Neural progenitor cell (in vitro differentiated cells): ENCODE results near the gene LZTS3. TPM values are rescaled to one million over a fixed set of nuclear protein-coding genes. Genes with fewer than 3 reads are reported as not detected.
A peak's percentile ranks its signal among the peaks of the same experiment; 100 is the strongest.

Experiments
- DNase-seq: peaks from one replicate; pipeline ENCODE4 v3.0.0-alpha.2; 2016; ENCODE audit warnings: low spot score
- H2AFZ ChIP-seq: fragments of 200-600 bp; sonication (generic); replicated peaks from 2 replicates; pipeline ENCODE4 v1.6.1; 2016; ENCODE audit warnings: antibody characterized with exemption
- H3F3A ChIP-seq: fragments of 200-600 bp; sonication (generic); 2 replicates; pipeline ENCODE4 v1.6.1; 2016; ENCODE audit warnings: antibody characterized with exemption, low read depth
- H3K27ac ChIP-seq: fragments of 200-600 bp; sonication (generic); 2 replicates; pipeline ENCODE4 v1.5.1; 2016; ENCODE audit warnings: mild to moderate bottlenecking
- H3K27me3 ChIP-seq: fragments of 200-600 bp; sonication (generic); 2 replicates; pipeline ENCODE4 v1.6.1; 2016; ENCODE audit warnings: mild to moderate bottlenecking, moderate library complexity
- H3K36me3 ChIP-seq: fragments of 200-600 bp; sonication (generic); 2 replicates; pipeline ENCODE4 v1.5.1; 2016
- H3K4me1 ChIP-seq: fragments of 200-600 bp; sonication (generic); 2 replicates; pipeline ENCODE4 v1.6.1; 2016; ENCODE audit warnings: mixed run types
- H3K4me2 ChIP-seq: fragments of 200-600 bp; sonication (generic); 2 replicates; pipeline ENCODE4 v1.6.1; 2016
- H3K4me3 ChIP-seq: fragments of 200-600 bp; sonication (generic); 2 replicates; pipeline ENCODE4 v1.5.1; 2016
- H3K79me2 ChIP-seq: fragments of 200-600 bp; sonication (generic); 2 replicates; pipeline ENCODE4 v1.6.1; 2016; ENCODE audit warnings: low read depth
- H3K9ac ChIP-seq: fragments of 200-600 bp; sonication (generic); 2 replicates; pipeline ENCODE4 v1.6.1; 2016
- H3K9me3 ChIP-seq: fragments of 200-600 bp; sonication (generic); 2 replicates; pipeline ENCODE4 v1.5.1; 2016; ENCODE audit warnings: low read depth
- H4K20me1 ChIP-seq: fragments of 200-600 bp; sonication (generic); 2 replicates; pipeline ENCODE4 v1.6.1; 2016; ENCODE audit warnings: low read depth
- H3K27ac Mint-ChIP-seq: 3 replicates; pipeline ENCODE4 v1.8.0; 2021; ENCODE audit warnings: mixed read lengths
- H3K27me3 Mint-ChIP-seq: 2 replicates; pipeline ENCODE4 v1.8.0; 2022; ENCODE audit warnings: low read depth, mild to moderate bottlenecking, inconsistent platforms, moderate library complexity, mixed read lengths; ENCODE audit not compliant: insufficient read depth
- H3K36me3 Mint-ChIP-seq: 3 replicates; pipeline ENCODE4 v1.8.0; 2021; ENCODE audit warnings: mixed read lengths
- H3K4me1 Mint-ChIP-seq: 3 replicates; pipeline ENCODE4 v1.8.0; 2021; ENCODE audit warnings: mixed read lengths
- H3K4me3 Mint-ChIP-seq: 3 replicates; pipeline ENCODE4 v1.8.0; 2021; ENCODE audit warnings: mild to moderate bottlenecking, moderate library complexity, mixed read lengths
- H3K9me3 Mint-ChIP-seq: 3 replicates; pipeline ENCODE4 v1.8.0; 2020; ENCODE audit warnings: mixed read lengths
- CTCF ChIP-seq: fragments of 200-600 bp; sonication (generic); IDR thresholded peaks from 2 replicates; pipeline ENCODE4 v1.5.1; 2017; ENCODE audit warnings: antibody characterized with exemption, mild to moderate bottlenecking
- EZH2 ChIP-seq: fragments of 200-600 bp; sonication (generic); IDR thresholded peaks from 2 replicates; pipeline ENCODE4 v1.6.1; 2017; ENCODE audit warnings: antibody characterized with exemption, mild to moderate bottlenecking, moderate library complexity
- EZH2phosphoT487 ChIP-seq: fragments of 200-600 bp; sonication (generic); IDR thresholded peaks from 2 replicates; pipeline ENCODE4 v1.6.1; 2017; ENCODE audit warnings: antibody characterized with exemption
- total RNA-seq: library from RNA; depleted of rRNA; stranded (reverse); fragments of >200 nt; gene quantifications from 2 replicates; pipeline ENCODE4 v1.2.3, GENCODE V29; 2015; ENCODE audit warnings: low replicate concordance

LZTS3 gene
- total RNA-seq, 1 donor from 2014 or later, result 3.7 TPM

- H3K9ac ChIP-seq, result no peak overlapping the region
- peaks cover 16% of the 10 kb centered on the region for H4K20me1 ChIP-seq
- Mint-ChIP-seq H3K27me3 (peaks cover 21% of the 10 kb centered on the region), H3K36me3 (no peaks in the 10 kb centered on the region), H3K4me3 (peak overlapping the region; percentile 88), H3K9me3 (no peaks in the 10 kb centered on the region), H3K4me1 (peaks cover 22% of the 10 kb centered on the region), H3K27ac (peak overlapping the region; percentile 44)
- no peak overlapping the region for H3K27ac ChIP-seq
- H3K79me2 ChIP-seq, result peaks cover 10% of the 10 kb centered on the region
- peak overlapping the region; percentile 95 for H2AFZ ChIP-seq
- DNase-seq, result no peak
- H3K27me3 ChIP-seq, result peaks cover 22% of the 10 kb centered on the region
- H3K4me1 ChIP-seq, result peaks cover 23% of the 10 kb centered on the region
- H3K9me3 ChIP-seq, result no peaks in the 10 kb centered on the region
- no peaks in the 10 kb centered on the region for H3K36me3 ChIP-seq
- peaks cover 21% of the 10 kb centered on the region for H3F3A ChIP-seq
- no peak for TF ChIP-seq CTCF
- no peak for TF ChIP-seq EZH2
- TF ChIP-seq EZH2phosphoT487, result no peak
- peak overlapping the region; percentile 88 for H3K4me2 ChIP-seq
- H3K4me3 ChIP-seq, result peak overlapping the region; percentile 96
These were observed 1.0 kb downstream of the LZTS3 start for GRCh38 chr20:3172126-3172932.

GRCh38 chr20:3171391-3172125 lies 1.8 kb downstream of the LZTS3 start:
- peaks cover 22% of the 10 kb centered on the region for H3K4me1 Mint-ChIP-seq
- Histone ChIP-seq H3K9me3 (no peaks in the 10 kb centered on the region), H3K4me2 (peak overlapping the region; percentile 88)

DNA sequence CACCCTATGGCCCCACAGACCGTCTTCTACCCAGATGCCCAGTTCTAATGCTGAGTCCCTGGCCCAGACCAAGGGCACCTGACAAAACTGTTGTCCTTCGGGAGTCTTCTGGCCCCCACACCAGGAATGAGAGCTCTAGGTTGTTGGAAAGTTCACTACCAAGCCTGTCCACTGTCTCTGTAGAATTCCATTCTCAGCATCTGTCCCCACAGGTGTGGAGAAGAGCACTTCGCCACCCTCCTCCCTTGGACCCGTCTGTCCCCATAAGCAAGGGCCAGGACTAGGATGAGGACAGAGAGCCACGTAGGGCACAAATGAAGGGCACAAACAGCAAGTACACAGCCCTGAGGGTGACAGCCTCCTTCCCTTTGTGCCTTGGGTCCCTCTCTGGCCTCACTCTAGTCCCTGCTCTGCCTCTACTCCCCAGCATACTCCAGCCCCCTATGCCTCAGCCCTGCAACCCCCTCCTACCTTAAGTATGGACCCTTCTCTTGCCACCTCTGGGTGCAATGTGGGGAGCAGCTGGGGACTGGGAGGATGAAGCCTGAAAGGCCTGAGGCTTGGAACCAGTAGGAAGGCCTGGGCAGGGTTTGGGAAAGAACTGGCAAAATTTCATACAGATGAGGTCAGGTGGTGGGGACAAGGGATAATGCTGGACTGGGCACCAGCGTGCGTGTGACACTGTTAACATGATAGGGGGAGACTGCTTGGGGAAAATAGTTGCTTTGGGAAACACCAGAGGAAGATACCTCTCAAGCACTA lies 4.3 kb downstream of the LZTS3 start:
- TF ChIP-seq EZH2 (no peak), EZH2phosphoT487 (no peak), CTCF (no peak)
- Histone ChIP-seq H3K27me3 (peaks cover 23% of the 10 kb centered on the region), H3K9ac (no peak overlapping the region), H3K9me3 (no peaks in the 10 kb centered on the region), H3K79me2 (no peaks in the 10 kb centered on the region), H3K4me1 (peaks cover 13% of the 10 kb centered on the region), H3K4me3 (no peak overlapping the region), H3K4me2 (no peak overlapping the region), H3F3A (peaks cover 13% of the 10 kb centered on the region), H3K36me3 (no peaks in the 10 kb centered on the region), H3K27ac (no peak overlapping the region), H4K20me1 (peaks cover 16% of the 10 kb centered on the region), H2AFZ (no peak overlapping the region)
- H3K36me3 Mint-ChIP-seq, result no peaks in the 10 kb centered on the region
- H3K4me3 Mint-ChIP-seq, result peak overlapping the region; percentile 59
- H3K4me1 Mint-ChIP-seq, result peaks cover 11% of the 10 kb centered on the region
- H3K27ac Mint-ChIP-seq, result peak overlapping the region; percentile 61
- DNase-seq, result no peak
- peaks cover 21% of the 10 kb centered on the region for H3K27me3 Mint-ChIP-seq
- no peaks in the 10 kb centered on the region for H3K9me3 Mint-ChIP-seq

More at GRCh38 chr20:3171391-3172125, 1.8 kb downstream of the LZTS3 start:
- no peak overlapping the region for H3K4me3 ChIP-seq
- no peak for DNase-seq
- TF ChIP-seq EZH2, result no peak
- H3K9ac ChIP-seq, result no peak overlapping the region
- H3K4me1 ChIP-seq, result peaks cover 23% of the 10 kb centered on the region
- H4K20me1 ChIP-seq, result peaks cover 16% of the 10 kb centered on the region
- Mint-ChIP-seq H3K9me3 (no peaks in the 10 kb centered on the region), H3K36me3 (no peaks in the 10 kb centered on the region), H3K4me3 (peak overlapping the region; percentile 88), H3K27ac (peak overlapping the region; percentile 44), H3K27me3 (peaks cover 21% of the 10 kb centered on the region)
- H3F3A ChIP-seq, result peaks cover 21% of the 10 kb centered on the region
- H2AFZ ChIP-seq, result no peak overlapping the region
- H3K27ac ChIP-seq, result no peak overlapping the region
- H3K79me2 ChIP-seq, result peaks cover 10% of the 10 kb centered on the region
- H3K36me3 ChIP-seq, result no peaks in the 10 kb centered on the region
- H3K27me3 ChIP-seq, result peaks cover 23% of the 10 kb centered on the region
